ENCODE measurements around the gene KBTBD7. TPM values are rescaled to one million over a fixed set of nuclear protein-coding genes. Genes with fewer than 3 reads are reported as not detected.
A peak's percentile ranks its signal among the peaks of the same experiment; 100 is the strongest.

The KBTBD7 gene
- total and polyA plus RNA-seq, 2 of the 13 experiments (the other 11 are each of a cell fraction or from before 2014, with no cell fraction given): 3.6 to 9.0 TPM

DNA sequence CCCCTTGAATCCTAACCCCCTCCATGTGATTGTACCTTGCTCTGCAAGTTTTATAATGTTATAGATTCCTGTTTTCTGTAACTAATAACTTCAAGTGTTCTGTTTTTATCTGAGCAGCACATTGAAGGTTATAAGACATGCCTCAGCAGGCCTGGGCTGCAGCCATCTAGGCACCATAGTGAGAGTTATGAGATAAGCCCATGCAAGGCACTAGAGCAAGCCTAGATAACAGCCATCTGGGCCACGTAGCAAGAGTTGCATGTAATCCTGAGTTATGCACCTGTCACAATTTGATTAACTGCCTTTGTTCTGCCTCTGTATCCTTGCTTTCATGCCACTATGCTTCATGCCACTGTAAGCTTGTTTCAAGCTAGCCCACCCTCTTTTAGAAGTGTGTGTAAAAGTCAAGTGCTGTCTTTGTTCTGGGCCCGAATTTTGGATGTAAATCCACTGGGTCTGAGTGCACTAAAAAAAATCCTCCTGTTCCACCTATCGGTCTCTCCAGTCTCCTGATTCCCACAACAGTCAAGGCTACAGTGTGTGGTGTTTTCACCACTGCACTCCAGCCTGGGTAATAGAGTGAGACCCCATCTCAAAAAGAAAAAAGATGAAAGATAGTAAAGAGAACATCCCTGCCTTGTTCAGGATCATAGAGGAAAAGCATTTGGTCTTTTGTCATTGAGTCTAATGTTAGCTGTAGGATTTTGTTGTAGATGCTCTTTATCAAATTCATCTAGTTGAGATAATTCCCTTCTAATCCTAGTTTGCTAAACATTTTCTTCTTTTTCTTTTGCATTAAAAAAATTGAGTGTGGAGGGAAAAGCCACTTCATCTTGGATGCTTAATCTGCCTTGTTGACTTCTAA is 45.7 kb downstream of the KBTBD7 start:
- in situ Hi-C loops (cut with HindIII; ENCODE audit: extremely low pct_ligation_motif_present, low pct_unique_long_range_greater_than_20kb) (no loop called here), intact Hi-C loops (cut with micrococcal nuclease; ENCODE audit: unreplicated experiment) (no loop called here)
- CTCF ChIA-PET (ENCODE audit: low intra/inter-chr PET ratio, low total read pairs): no interaction called here
- no peaks in the 10 kb centered on the region for H3K4me1 ChIP-seq (ENCODE audit: insufficient read depth, low read length)
- no peaks in the 10 kb centered on the region for H3K36me3 ChIP-seq (replicated peaks in 1 of 2; ENCODE audit: control insufficient read depth in 1 of 2, insufficient read depth in 2 of 2, low read length in 2 of 2)
- ATAC-seq (no peak), DNase-seq (ENCODE audit: low spot score) (no peak), FAIRE-seq (no peak)
- H3K4me3 ChIP-seq (replicated peaks in 1 of 3; ENCODE audit: insufficient read depth in 1 of 3, low read depth in 2 of 3, low read length in 3 of 3): no peak overlapping the region
- no peak overlapping the region for H3K4me2 ChIP-seq (ENCODE audit: low read depth, low read length)
- no peak overlapping the region for H3K27ac ChIP-seq (ENCODE audit: extremely low read length, insufficient read depth, low read length)
- no peaks in the 10 kb centered on the region for H3K27me3 ChIP-seq (ENCODE audit: control insufficient read depth in 1 of 2, insufficient read depth in 2 of 2, low read length in 2 of 2)
- no peak overlapping the region for H3K9ac ChIP-seq (ENCODE audit: insufficient read depth, low read depth, low read length)
- no peaks in the 10 kb centered on the region for H4K20me1 ChIP-seq (ENCODE audit: insufficient read depth, low read length)
- H3K79me2 ChIP-seq (ENCODE audit: insufficient read depth, low read length): no peaks in the 10 kb centered on the region
- whole genome bisulfite sequencing (ENCODE audit: low lambda C conversion rate): 30% methylated on average over 3 of the region's 3 CpGs
- POLR2A ChIA-PET: no interaction called here
- H2AFZ ChIP-seq (ENCODE audit: low read length): no peak overlapping the region
- no TSS peak for BruUV-seq (replicated peaks)
- H3K9me3 ChIP-seq (ENCODE audit: low read length): peaks cover 56% of the 10 kb centered on the region
- TF ChIP-seq CBX1 (IDR thresholded peaks at IDR 0.05; ENCODE audit: low read depth): peak; percentile 46
- no peak for TF ChIP-seq SRSF4 (IDR thresholded peaks at IDR 0.05; ENCODE audit: low read depth, low read length, poor library complexity, severe bottlenecking)
- TF ChIP-seq KLF13 (CRISPR knock-in tag; IDR thresholded peaks at IDR 0.05): no peak
- TF ChIP-seq, protein P1, sequence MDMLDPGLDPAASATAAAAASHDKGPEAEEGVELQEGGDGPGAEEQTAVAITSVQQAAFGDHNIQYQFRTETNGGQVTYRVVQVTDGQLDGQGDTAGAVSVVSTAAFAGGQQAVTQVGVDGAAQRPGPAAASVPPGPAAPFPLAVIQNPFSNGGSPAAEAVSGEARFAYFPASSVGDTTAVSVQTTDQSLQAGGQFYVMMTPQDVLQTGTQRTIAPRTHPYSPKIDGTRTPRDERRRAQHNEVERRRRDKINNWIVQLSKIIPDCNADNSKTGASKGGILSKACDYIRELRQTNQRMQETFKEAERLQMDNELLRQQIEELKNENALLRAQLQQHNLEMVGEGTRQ (IDR thresholded peaks at IDR 0.05; ENCODE audit: low read depth, low read length): no peak
- TF ChIP-seq, protein P1 (CRISPR knock-in tag; IDR thresholded peaks at IDR 0.05; ENCODE audit: borderline replicate concordance): no peak
- TF ChIP-seq SETDB1 (CRISPR knock-in tag; IDR thresholded peaks at IDR 0.05; ENCODE audit: borderline replicate concordance): peak; percentile 73; the same call in 1 of the 2 replicates
- no peak for TF ChIP-seq ZNF557 (CRISPR knock-in tag; IDR thresholded peaks at IDR 0.05)
- no peak for TF ChIP-seq FOXC1 (CRISPR knock-in tag; IDR thresholded peaks at IDR 0.05; ENCODE audit: borderline replicate concordance)
- no peak for TF ChIP-seq RNF2 (conservative IDR thresholded peaks at IDR 0.05; ENCODE audit: low read depth)
- TF ChIP-seq FOXA1 (IDR thresholded peaks at IDR 0.05): no peak
- no peak for TF ChIP-seq FOXA1 (CRISPR knock-in tag; IDR thresholded peaks at IDR 0.05)
- peak; percentile 33 for TF ChIP-seq XRCC5 (optimal IDR thresholded peaks at IDR 0.05; ENCODE audit: low read length)
- TF ChIP-seq MAFG (CRISPR knock-in tag; IDR thresholded peaks at IDR 0.05): no peak
- TF ChIP-seq, protein P2, sequence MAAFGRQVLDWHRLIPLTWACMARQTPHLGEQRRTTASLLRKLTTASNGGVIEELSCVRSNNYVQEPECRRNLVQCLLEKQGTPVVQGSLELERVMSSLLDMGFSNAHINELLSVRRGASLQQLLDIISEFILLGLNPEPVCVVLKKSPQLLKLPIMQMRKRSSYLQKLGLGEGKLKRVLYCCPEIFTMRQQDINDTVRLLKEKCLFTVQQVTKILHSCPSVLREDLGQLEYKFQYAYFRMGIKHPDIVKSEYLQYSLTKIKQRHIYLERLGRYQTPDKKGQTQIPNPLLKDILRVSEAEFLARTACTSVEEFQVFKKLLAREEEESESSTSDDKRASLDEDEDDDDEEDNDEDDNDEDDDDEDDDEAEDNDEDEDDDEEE (CRISPR knock-in tag; IDR thresholded peaks at IDR 0.05): no peak
- peak; percentile 47; the same call in 1 of the 2 replicates for TF ChIP-seq ZMYM2 (CRISPR knock-in tag; IDR thresholded peaks at IDR 0.05)
- no peak for TF ChIP-seq ZNF724P (CRISPR knock-in tag; IDR thresholded peaks at IDR 0.05; ENCODE audit: borderline replicate concordance)
- TF ChIP-seq TP53 (CRISPR knock-in tag; conservative IDR thresholded peaks at IDR 0.05): no peak
- TF ChIP-seq, protein P3, sequence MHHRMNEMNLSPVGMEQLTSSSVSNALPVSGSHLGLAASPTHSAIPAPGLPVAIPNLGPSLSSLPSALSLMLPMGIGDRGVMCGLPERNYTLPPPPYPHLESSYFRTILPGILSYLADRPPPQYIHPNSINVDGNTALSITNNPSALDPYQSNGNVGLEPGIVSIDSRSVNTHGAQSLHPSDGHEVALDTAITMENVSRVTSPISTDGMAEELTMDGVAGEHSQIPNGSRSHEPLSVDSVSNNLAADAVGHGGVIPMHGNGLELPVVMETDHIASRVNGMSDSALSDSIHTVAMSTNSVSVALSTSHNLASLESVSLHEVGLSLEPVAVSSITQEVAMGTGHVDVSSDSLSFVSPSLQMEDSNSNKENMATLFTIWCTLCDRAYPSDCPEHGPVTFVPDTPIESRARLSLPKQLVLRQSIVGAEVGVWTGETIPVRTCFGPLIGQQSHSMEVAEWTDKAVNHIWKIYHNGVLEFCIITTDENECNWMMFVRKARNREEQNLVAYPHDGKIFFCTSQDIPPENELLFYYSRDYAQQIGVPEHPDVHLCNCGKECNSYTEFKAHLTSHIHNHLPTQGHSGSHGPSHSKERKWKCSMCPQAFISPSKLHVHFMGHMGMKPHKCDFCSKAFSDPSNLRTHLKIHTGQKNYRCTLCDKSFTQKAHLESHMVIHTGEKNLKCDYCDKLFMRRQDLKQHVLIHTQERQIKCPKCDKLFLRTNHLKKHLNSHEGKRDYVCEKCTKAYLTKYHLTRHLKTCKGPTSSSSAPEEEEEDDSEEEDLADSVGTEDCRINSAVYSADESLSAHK (CRISPR knock-in tag; IDR thresholded peaks at IDR 0.05; ENCODE audit: borderline replicate concordance): no peak
- TF ChIP-seq ADNP (CRISPR knock-in tag; IDR thresholded peaks at IDR 0.05): no peak
- TF ChIP-seq HMGA1 (CRISPR knock-in tag; conservative IDR thresholded peaks at IDR 0.05): no peak
